NB4 (cell line): ENCODE measurements around the gene GABRB1.

ENCODE experiments used
- MAX ChIP-seq: IDR thresholded peaks from 2 replicates; pipeline ENCODE4 v1.6.1; 2011; ENCODE audit warnings: low read depth, low read length
- POLR2A ChIP-seq: IDR thresholded peaks from 2 replicates; pipeline ENCODE4 v1.6.1; 2011; ENCODE audit warnings: mild to moderate bottlenecking; ENCODE audit not compliant: insufficient read length; ENCODE audit errors: extremely low read depth
- TF ChIP-seq, protein P1 (sequence below): IDR thresholded peaks from one replicate; pipeline ENCODE4 v1.5.1; 2012; ENCODE audit warnings: low read depth, low read length

DNA sequence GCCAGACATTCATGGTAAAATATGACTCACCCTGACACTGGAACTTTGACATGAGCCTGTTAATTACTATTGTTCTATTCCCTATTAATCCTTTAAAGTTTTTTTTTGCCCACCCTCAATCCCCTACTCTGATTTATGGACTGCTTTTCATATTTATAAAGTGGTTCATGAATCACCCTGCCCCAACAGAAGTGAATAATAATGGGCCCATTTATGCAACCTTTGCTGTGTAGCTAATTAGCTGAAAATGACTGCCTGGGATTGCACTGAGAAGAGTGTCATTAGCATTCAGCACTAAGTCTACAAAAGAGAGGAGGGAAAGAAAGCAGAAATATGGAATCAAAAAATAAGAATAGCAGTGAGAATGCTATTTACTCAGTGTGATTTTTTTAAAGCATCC lies 277.8 kb downstream of the GABRB1 start:
- TF ChIP-seq POLR2A (no peak), MAX (no peak)
- TF ChIP-seq, protein P1, sequence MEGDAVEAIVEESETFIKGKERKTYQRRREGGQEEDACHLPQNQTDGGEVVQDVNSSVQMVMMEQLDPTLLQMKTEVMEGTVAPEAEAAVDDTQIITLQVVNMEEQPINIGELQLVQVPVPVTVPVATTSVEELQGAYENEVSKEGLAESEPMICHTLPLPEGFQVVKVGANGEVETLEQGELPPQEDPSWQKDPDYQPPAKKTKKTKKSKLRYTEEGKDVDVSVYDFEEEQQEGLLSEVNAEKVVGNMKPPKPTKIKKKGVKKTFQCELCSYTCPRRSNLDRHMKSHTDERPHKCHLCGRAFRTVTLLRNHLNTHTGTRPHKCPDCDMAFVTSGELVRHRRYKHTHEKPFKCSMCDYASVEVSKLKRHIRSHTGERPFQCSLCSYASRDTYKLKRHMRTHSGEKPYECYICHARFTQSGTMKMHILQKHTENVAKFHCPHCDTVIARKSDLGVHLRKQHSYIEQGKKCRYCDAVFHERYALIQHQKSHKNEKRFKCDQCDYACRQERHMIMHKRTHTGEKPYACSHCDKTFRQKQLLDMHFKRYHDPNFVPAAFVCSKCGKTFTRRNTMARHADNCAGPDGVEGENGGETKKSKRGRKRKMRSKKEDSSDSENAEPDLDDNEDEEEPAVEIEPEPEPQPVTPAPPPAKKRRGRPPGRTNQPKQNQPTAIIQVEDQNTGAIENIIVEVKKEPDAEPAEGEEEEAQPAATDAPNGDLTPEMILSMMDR: no peak
